Kidney epithelial cell (primary cell): ENCODE measurements around the gene BLOC1S6. TPM values are rescaled to one million over a fixed set of nuclear protein-coding genes. Genes with fewer than 3 reads are reported as not detected.

Experiments
- DNase-seq: peaks from one replicate; pipeline ENCODE4 v3.0.0-alpha.2; 2010; ENCODE audit warnings: low read depth
- H3K27me3 ChIP-seq: 2 replicates; pipeline ENCODE4 v1.6.0; 2011; ENCODE audit warnings: low read length; ENCODE audit not compliant: control insufficient read depth, insufficient read depth
- H3K36me3 ChIP-seq: 2 replicates; pipeline ENCODE4 v1.5.1; 2011; ENCODE audit warnings: low read length; ENCODE audit not compliant: control insufficient read depth, insufficient read depth
- H3K4me3 ChIP-seq: 2 replicates; pipeline ENCODE4 v1.5.1; 2011; ENCODE audit warnings: low read depth, mild to moderate bottlenecking, control low read depth, low read length
- CTCF ChIP-seq: IDR thresholded peaks from 2 replicates; pipeline ENCODE4 v1.5.1; 2011; ENCODE audit warnings: mild to moderate bottlenecking, moderate library complexity, low read length, control low read depth, inconsistent platforms; ENCODE audit not compliant: insufficient read depth, poor library complexity, severe bottlenecking
- total RNA-seq: library from RNA; depleted of rRNA; stranded (reverse); fragments of >200 nt; gene quantifications from 2 replicates; pipeline ENCODE4 v1.2.3, GENCODE V29; 2015

The BLOC1S6 gene
- 70.2 and 71.4 TPM in 2 replicates for total RNA-seq

- Histone ChIP-seq H3K36me3 (no peaks in the 10 kb centered on the region), H3K27me3 (no peaks in the 10 kb centered on the region), H3K4me3 (peak within 1 kb of the TSS; percentile 68)
- TF ChIP-seq CTCF = no peak
- DNase-seq = peak; percentile 54
Observed at GRCh38 chr15:45587095-45587862, at the start of gene BLOC1S6. Gene BLOC1S6 (plus strand): TSS chr15:45587379. CDS start chr15:45587444, 65 bp downstream.

GRCh38 chr15:45539680-45540079 is 47.5 kb upstream of the BLOC1S6 start:
- no peak for TF ChIP-seq CTCF
- no peaks in the 10 kb centered on the region for H3K27me3 ChIP-seq
- DNase-seq = no peak
- no peaks in the 10 kb centered on the region for H3K36me3 ChIP-seq
- H3K4me3 ChIP-seq = no peak overlapping the region

GRCh38 chr15:45540531-45540930 is 46.6 kb upstream of the BLOC1S6 start:
- Histone ChIP-seq H3K36me3 (no peaks in the 10 kb centered on the region), H3K27me3 (no peaks in the 10 kb centered on the region), H3K4me3 (no peak overlapping the region)
- DNase-seq = no peak
- no peak for TF ChIP-seq CTCF

- no peaks in the 10 kb centered on the region for H3K27me3 ChIP-seq
- no peak for TF ChIP-seq CTCF
- H3K4me3 ChIP-seq = no peak overlapping the region
- no peaks in the 10 kb centered on the region for H3K36me3 ChIP-seq
- DNase-seq = no peak
Observed at GRCh38 chr15:45543051-45543450, 44.1 kb upstream of the BLOC1S6 start.

- no peak for DNase-seq
- no peak for TF ChIP-seq CTCF
- Histone ChIP-seq H3K4me3 (no peak overlapping the region), H3K27me3 (no peaks in the 10 kb centered on the region), H3K36me3 (no peaks in the 10 kb centered on the region)
Observed at GRCh38 chr15:45544266-45545023, 42.7 kb upstream of the BLOC1S6 start.
